Fibroblast of lung (primary cell): ENCODE measurements around the gene WASL.

ENCODE experiments used
- EZH2 ChIP-seq: IDR thresholded peaks from 2 replicates; pipeline ENCODE4 v1.5.1; 2012; ENCODE audit warnings: low read length, control low read depth, mild to moderate bottlenecking; ENCODE audit errors: missing control alignments
- TF ChIP-seq, protein P1 (sequence below), 2 donors: IDR thresholded peaks in 1 of 2; conservative IDR thresholded peaks in 1 of 2; 1 replicate in 1 of 2; 2 replicates in 1 of 2; pipeline ENCODE4 v1.5.1; 2011 to 2012; ENCODE audit warnings: low read length in 2 of 2, control low read depth in 1 of 2, inconsistent platforms in 1 of 2, low read depth in 1 of 2, mild to moderate bottlenecking in 1 of 2

DNA sequence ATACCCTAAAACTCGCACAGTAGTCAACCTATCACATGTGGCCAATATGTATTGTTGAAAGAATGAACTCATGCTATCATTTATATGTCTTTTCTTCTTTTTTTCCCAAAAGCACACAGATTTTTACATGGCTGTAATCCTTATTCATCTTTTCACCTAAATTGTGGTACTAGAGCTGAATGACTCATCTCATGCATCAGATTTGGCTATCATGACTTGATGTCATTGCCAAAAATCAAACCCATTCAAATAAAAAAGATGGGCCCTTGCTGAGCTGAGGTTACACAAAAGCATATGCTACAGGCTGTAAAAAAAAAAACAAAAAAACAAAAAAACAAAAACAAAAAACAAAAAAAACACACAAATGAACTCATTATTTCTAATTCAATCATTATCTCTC is 96.4 kb downstream of the WASL start:
- TF ChIP-seq, protein P1, sequence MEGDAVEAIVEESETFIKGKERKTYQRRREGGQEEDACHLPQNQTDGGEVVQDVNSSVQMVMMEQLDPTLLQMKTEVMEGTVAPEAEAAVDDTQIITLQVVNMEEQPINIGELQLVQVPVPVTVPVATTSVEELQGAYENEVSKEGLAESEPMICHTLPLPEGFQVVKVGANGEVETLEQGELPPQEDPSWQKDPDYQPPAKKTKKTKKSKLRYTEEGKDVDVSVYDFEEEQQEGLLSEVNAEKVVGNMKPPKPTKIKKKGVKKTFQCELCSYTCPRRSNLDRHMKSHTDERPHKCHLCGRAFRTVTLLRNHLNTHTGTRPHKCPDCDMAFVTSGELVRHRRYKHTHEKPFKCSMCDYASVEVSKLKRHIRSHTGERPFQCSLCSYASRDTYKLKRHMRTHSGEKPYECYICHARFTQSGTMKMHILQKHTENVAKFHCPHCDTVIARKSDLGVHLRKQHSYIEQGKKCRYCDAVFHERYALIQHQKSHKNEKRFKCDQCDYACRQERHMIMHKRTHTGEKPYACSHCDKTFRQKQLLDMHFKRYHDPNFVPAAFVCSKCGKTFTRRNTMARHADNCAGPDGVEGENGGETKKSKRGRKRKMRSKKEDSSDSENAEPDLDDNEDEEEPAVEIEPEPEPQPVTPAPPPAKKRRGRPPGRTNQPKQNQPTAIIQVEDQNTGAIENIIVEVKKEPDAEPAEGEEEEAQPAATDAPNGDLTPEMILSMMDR (conservative IDR thresholded peaks at IDR 0.05 in 1 of 2, IDR thresholded peaks at IDR 0.05 in 1 of 2; ENCODE audit: low read depth in 1 of 2, low read length in 2 of 2): no peak
- TF ChIP-seq EZH2: no peak
